Measurements from ENCODE around the gene BMP7.

DNA sequence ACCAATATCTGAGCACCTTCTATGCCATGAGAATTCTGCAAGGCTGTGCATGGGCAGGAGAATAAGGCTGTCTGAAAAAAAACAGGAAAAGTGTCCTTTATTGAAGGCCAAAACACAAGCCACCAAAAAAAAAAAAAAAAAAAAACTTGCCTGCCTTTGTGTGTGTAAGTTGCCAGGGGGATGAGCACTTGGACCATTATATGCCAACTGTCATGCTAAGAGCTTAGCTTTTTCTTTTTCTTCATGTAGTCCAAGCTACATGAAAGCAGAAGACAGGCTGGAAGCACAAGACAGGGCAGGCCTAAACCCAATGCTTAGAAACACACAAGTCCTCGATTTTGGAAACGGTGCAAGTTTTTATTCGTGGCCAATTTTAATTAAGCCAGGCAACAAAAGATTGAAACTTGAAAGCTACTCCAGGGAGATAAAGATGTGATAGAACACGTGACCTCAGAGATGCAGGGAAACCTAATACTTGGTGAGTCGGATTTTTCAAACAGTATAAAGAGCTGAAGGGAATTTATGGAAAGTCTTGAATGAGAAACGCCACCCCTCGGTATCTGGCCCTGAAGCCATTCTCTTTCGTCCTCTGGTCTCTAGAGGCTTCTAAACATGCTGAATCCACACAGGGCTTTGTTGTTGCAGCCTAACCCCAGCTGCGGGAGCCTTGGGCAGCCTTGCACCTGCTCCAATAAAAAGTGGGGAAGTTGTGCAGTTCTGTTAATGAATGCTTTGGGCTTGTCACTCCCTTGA lies 8.6 kb downstream of the BMP7 start:
- TF ChIP-seq EZH2 (IDR thresholded peaks at IDR 0.05; ENCODE audit: insufficient read depth, poor library complexity, severe bottlenecking), result no peak
- TF ChIP-seq EZH2phosphoT487 (IDR thresholded peaks at IDR 0.05; ENCODE audit: insufficient read depth, low read depth), result no peak
